Measurements from ENCODE around the gene FITM2.

GRCh38 chr20:44280387-44280786 is 30.6 kb downstream of the FITM2 start:
- no peak for TF ChIP-seq CTCF (IDR thresholded peaks at IDR 0.05)
- no peak for TF ChIP-seq ZFX (IDR thresholded peaks at IDR 0.05; ENCODE audit: borderline replicate concordance)
